Measurements from ENCODE around the gene ZMYM5. TPM values are rescaled to one million over a fixed set of nuclear protein-coding genes. Genes with fewer than 3 reads are reported as not detected.

The ZMYM5 gene
- total RNA-seq, 4 donors from 2014 or later = 21.5 to 27.8 (median 24.7) TPM

- DNase-seq = no peak
- Histone ChIP-seq H3K9me3 (no peaks in the 10 kb centered on the region), H3K4me1 (peaks cover 0 to 5% of the 10 kb centered on the region in 2 donors), H3K27me3 (no peaks in the 10 kb centered on the region), H3K4me3 (replicated peaks in 1 of 3) (no peak overlapping the region), H3K27ac (no peak overlapping the region), H3K36me3 (no peaks in the 10 kb centered on the region)
- TF ChIP-seq POLR2A (IDR thresholded peaks at IDR 0.05) (no peak), CTCF (IDR thresholded peaks at IDR 0.05) (no peak)
- 56 to 59% methylated on average over 4 of the region's 4 CpGs for WGBS, 2 donors
- intact Hi-C loops (cut with DNase I) = no loop called here
These were observed 25.4 kb upstream of the ZMYM5 start for GRCh38 chr13:19888799-19889198.

GRCh38 chr13:19882231-19882630 is 18.8 kb upstream of the ZMYM5 start:
- no peaks in the 10 kb centered on the region for H3K4me1 ChIP-seq
- no peak overlapping the region for H3K4me3 ChIP-seq (replicated peaks in 1 of 3)
- TF ChIP-seq CTCF (IDR thresholded peaks at IDR 0.05) = no peak
- TF ChIP-seq POLR2A (IDR thresholded peaks at IDR 0.05) = no peak
- no peak for DNase-seq
- H3K36me3 ChIP-seq = no peaks in the 10 kb centered on the region
- H3K27ac ChIP-seq = no peak overlapping the region
- H3K9me3 ChIP-seq = no peaks in the 10 kb centered on the region
- H3K27me3 ChIP-seq = no peaks in the 10 kb centered on the region
- WGBS, 2 donors = 96% methylated on average over 3 of the region's 3 CpGs
- intact Hi-C loops (cut with DNase I) = no loop called here

GRCh38 chr13:19881641-19882040 is 18.2 kb upstream of the ZMYM5 start:
- Histone ChIP-seq H3K36me3 (no peaks in the 10 kb centered on the region), H3K4me1 (no peaks in the 10 kb centered on the region), H3K27me3 (no peaks in the 10 kb centered on the region), H3K9me3 (no peaks in the 10 kb centered on the region), H3K4me3 (replicated peaks in 1 of 3) (no peak overlapping the region), H3K27ac (no peak overlapping the region)
- TF ChIP-seq CTCF (IDR thresholded peaks at IDR 0.05) = no peak
- TF ChIP-seq POLR2A (IDR thresholded peaks at IDR 0.05) = no peak
- intact Hi-C loops (cut with DNase I) = no loop called here
- no peak for DNase-seq
- WGBS, 2 donors = 93 to 94% methylated on average over 7 of the region's 7 CpGs

GRCh38 chr13:19864746-19865309 is 1.4 kb upstream of the ZMYM5 start:
- WGBS, 2 donors = 19 to 23% methylated on average over 17 to 18 of the region's 26 CpGs
- peak; percentile 58 to 64 for DNase-seq
- H3K27ac ChIP-seq = peak overlapping the region; percentile 100
- no peaks in the 10 kb centered on the region for H3K36me3 ChIP-seq
- H3K27me3 ChIP-seq = no peaks in the 10 kb centered on the region
- TF ChIP-seq CTCF (IDR thresholded peaks at IDR 0.05) = peak; percentile 47 to 67 (median 61)
- TF ChIP-seq POLR2A (IDR thresholded peaks at IDR 0.05) = no peak
- peak overlapping the region; percentile 16 to 97 (median 78) for H3K4me3 ChIP-seq (replicated peaks in 1 of 3)
- intact Hi-C loops (cut with DNase I) = loop anchor here (5.0 kb wide), 1 partner anchor 233 kb away; the partner anchor contains the start of gene MPHOSPH8
- no peaks in the 10 kb centered on the region for H3K9me3 ChIP-seq
- H3K4me1 ChIP-seq = peaks cover 16 to 17% of the 10 kb centered on the region in 2 donors

- Histone ChIP-seq H3K27ac (peak overlapping the region; percentile 100), H3K36me3 (no peaks in the 10 kb centered on the region), H3K4me1 (peaks cover 16 to 17% of the 10 kb centered on the region in 2 donors), H3K4me3 (replicated peaks in 1 of 3) (peak overlapping the region; percentile 16 to 97 (median 78)), H3K27me3 (no peaks in the 10 kb centered on the region), H3K9me3 (no peaks in the 10 kb centered on the region)
- 0% methylated on average over 2 of the region's 54 CpGs; no CpG with 5 or more reads in 1 of the 2 donors for WGBS, 2 donors
- intact Hi-C loops (cut with DNase I) = loop anchor here (5.0 kb wide), 1 partner anchor 232 kb away; the partner anchor contains the start of gene MPHOSPH8
- no peak for TF ChIP-seq CTCF (IDR thresholded peaks at IDR 0.05)
- no peak for TF ChIP-seq POLR2A (IDR thresholded peaks at IDR 0.05)
- DNase-seq = peak; percentile 65 to 76
These were observed 736 bp upstream of the ZMYM5 start for GRCh38 chr13:19864024-19864745.

Data from thyroid gland (tissue), 4 donors.